Endometrium (tissue), 2 donors: ENCODE results near the gene TMTC2.

Experiments used
- FAIRE-seq: peaks from 2 replicates; lab custom pipeline; 2012; peaks lifted over from hg19 to GRCh38; lab: Jason Lieb, UNC
- donor health status: control.
- donor health status: control.

The TMTC2 gene

DNA sequence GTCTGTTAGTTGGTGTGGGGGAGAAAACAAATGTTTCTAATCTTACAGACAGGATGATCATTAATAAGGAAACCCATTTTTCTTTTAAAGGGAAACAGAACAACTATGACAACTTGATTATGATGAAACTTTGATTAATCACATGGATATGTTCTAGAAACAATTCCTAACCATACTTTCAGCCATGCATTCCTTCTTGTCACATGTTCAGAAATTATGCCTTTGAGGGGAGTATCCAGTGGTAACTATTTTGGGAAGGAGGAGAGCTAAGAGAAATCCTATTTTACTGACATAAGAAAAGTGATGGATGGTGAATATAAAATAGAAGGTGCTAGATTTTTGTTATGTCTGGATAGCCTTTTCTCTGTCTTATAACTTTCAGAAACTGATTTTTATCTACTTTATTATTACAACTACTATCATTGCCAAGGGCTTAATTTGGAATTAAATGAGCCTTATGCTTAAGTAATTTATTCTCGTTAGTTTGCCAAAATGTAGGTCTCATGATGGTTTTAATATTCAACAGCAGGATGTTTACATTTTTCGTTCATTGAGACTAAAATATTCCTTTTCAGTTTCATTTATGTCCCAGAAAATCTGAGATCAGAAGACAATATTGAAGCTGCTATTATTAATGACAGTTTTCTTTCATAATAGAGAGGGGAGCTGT, 200.1 kb downstream of the TMTC2 start:
- peak; percentile 94 for FAIRE-seq

DNA sequence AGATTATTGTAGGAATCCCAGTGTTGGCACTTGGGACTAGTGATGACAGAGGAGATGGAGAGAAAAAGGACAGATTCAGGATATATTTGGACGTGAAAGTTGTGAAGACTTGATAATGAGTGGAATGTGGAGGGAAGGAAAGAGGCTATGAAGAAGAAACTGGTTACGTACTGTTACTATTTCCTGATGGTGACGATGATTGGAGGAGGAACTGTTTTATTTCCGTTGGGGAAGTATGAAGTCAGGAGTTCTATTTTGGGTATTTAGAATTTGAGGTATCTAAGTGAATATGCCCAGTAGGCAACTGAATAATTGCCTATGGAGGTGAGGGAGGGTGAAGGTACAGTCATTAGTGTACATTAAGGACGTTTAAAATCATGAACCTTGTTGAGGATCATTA, 207.2 kb downstream of the TMTC2 start:
- FAIRE-seq = no peak

GRCh38 chr12:82896277-82896676, 209.6 kb downstream of the TMTC2 start:
- no peak for FAIRE-seq

GRCh38 chr12:82896979-82897378, 210.3 kb downstream of the TMTC2 start:
- FAIRE-seq = no peak

DNA sequence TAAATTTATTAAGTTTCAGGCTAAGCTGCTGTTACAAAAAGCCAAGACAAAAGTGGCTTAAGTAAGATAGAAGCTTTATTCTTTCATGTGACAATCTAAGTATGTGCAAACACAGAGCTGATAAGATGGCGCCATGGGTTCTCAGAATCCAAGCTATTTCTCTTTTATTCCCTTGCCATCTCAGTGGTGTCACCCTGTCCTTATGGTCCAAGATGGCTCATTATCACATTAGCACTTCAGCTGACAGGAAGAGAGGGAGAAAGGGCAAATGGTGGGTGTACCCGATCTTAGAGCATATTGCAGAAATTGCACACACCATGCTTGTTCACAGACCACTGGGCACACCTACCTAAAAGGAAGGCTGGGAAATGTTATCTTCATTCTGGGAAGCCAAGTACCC, 211.7 kb downstream of the TMTC2 start:
- FAIRE-seq = no peak

DNA sequence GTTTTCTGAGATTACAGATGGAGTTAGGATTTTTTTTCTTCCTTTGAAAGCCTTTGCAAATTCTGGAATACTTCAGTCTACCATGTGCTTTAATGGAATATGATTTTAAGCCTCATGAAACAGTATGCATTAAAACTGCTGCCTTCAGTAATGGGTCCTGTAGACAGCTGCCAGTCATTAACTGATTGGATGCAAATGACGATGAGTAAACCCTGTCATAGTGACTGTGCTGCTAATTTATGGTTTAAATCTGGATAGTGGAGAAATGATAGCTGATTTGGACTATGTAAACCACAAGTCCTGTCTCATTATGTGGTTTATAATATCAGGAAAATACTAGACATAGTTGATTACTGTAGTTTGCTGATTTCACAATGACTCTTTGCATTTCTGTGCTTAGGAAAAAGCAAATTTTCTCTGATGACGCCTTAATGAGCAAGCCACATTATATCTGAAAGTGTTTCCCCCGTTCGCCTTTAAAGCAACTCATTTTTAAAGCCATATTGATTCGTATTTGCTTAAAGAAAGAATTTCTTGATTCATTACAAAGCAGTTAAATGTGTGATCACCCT, 217.6 kb downstream of the TMTC2 start:
- no peak for FAIRE-seq

DNA sequence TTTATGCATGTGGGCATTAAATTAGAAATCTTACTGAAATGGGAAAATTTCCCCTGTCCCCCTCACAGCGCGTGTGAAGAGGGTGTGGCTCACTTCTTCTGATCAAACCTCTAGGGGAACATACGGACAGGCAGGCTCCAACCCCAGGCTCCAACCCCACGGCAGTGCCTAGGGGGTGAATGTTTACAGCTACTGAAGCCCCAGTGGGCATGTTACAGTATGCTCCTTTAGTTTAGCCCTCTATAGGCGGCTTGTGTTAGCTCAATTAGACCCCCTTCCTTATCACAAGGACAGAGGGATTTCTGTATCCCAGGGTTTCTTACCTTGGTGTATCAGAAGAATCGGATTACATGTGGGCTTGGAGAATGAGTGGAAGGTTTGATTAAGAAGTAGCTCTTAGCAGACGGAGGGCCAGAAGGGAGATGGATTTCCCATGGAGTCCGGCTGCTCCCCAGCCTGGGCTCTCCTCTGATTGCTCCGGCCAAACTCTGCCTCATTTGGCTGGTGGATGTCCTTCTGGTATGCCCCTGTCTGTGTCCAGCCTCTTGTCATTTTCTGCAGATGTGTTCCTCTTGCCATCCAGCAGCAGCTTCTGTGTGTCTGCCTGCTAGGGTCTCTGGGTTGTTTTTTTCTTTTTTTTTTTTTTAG, 223.7 kb downstream of the TMTC2 start:
- no peak for FAIRE-seq

DNA sequence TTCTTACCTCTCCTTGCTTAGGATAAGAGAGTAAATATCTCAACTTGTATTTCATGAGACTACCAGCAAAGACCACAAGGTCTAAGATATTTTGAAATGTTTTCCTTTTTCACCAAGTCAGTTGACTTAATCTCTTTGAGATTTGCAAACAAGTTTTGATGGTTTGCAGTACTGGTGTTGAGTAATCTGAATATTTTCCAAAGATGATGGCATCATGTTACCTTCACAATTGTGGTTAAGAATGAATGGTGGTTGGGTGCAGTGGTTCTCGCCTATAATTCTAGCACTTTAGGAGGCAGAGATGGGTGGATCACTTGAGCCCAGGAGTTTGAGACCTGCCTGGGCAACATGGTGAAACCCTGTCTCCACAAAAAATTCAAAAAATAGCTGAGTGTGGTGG, 225.7 kb downstream of the TMTC2 start:
- no peak for FAIRE-seq

DNA sequence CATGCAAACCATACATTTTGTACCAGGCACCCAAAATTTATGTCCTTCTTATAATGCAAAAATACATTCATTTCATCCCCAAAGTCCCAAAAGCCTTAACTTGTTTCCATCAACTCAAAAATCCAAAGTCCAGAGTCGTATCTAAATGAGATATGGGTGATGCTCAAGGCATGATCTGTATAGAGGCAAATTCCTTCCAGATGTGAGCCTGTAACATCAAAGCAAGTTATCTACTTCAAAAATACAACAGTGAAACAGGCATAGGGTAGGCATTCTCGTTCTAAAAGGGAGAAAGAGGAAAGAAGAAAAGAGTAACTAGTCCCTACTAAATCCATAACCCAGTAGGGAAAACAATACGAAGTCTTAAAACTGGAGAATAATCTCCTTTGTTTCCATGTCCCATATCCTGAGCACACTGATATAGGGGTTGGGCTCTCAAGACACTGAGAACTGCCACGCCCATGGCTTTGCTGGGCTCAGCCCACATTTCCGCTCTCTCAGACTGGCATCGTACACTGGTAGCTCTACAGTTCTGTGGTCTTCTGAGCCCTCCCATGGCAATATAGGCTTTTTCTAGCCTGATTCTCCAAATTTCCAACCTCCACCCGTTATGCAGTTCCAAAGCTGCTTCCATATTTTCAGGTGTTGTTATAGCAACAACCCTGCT, 232.8 kb downstream of the TMTC2 start:
- FAIRE-seq = no peak

DNA sequence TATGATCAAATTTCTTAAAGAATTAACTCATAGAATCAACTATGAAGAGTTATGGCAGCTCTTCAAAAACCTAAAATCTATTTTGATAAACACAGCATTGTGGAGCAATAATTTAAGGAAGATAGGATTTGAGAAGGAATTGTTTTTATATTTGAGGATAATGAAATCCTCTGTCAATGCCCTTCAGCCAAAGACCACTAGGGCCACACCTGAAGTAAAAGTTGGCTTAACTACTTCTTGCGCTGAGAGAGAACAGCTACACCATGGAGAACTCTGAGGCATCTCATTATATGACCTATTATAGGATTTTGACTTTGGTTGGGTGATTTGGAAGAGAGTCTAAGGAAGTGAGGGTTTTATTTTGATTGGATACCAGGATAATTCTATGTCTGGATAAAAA, 237.2 kb downstream of the TMTC2 start:
- no peak for FAIRE-seq

DNA sequence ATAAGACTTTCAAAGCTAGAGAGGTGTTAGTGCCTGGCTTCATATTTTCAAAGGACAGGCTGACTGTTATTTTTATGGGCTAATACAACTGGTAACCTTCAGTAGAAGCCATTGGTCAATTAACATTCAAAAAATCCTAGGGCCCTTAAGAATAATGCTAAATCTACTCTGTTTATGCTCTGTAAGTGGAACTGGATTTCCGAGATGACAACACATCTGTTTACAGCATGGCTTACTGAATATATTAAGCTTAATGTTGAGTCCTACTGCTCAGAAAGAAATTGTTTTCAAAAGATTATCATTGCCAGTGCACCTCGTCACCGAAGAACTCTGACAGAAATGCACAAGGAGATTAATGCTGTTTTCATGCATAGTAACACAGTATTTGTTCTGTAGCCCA, 239.9 kb downstream of the TMTC2 start:
- no peak for FAIRE-seq

DNA sequence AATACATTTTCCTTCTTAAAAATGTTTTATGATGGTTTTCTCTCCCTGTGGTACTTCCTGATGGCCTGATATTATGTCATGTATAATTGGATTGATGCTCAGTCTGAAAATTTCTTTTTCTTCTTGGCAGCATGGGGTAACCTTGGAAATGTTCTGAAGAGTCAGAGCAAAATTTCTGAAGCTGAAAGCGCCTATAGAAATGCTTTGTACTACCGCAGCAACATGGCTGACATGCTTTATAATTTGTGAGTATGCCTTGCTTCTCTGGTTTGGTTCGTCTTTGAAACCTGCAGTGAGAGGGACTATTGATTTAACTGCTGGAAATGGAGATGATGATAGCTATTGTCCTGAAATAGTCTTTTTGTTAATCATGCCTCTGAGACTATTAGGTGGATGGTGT, 243.6 kb downstream of the TMTC2 start:
- no peak for FAIRE-seq

GRCh38 chr12:82931349-82932116, 244.8 kb downstream of the TMTC2 start:
- FAIRE-seq = no peak

GRCh38 chr12:82937151-82937550, 250.4 kb downstream of the TMTC2 start:
- no peak for FAIRE-seq

GRCh38 chr12:82942521-82942920, 255.8 kb downstream of the TMTC2 start:
- no peak for FAIRE-seq

DNA sequence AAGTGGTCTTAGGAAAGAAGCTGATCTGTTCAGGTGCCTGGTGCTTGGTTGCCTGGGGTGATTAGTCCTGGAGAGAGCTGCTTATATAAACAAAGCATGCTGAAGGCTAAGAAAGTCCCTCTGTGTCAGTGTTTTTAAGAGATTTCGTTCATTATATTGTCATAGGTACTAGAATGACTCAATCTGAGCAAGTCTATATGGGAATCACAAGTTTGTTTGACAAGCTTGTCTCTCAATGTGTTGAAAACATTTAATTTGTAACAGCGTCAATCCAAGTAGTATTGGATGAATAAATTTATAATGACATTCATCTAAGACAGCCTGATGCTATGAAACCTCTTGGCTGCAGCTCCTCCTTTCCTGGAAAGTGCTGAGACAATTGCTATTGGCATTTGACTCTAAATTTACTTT, 256.3 kb downstream of the TMTC2 start:
- FAIRE-seq = no peak

DNA sequence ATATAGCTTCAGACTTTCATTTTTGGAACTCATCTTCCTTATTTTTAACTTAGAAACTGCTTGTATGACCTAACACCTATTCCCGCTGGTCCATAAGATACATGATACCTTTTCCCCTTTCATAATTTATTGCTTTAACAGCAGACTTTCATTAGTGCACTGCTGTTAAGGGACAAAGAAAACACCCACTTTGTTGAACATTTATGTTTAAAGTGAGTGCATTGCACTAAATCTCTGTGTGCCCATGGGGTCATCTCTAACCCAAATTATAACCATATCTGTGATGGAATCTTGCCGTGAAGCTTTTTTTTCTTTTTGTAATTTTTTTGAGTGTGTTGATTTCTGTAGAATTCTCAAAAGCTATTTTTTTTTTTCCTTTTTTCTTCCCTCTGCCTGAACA, 261.8 kb downstream of the TMTC2 start:
- FAIRE-seq = no peak

GRCh38 chr12:82950356-82950755, 263.6 kb downstream of the TMTC2 start:
- no peak for FAIRE-seq

- no peak for FAIRE-seq
Observed at GRCh38 chr12:82952946-82953345, 266.2 kb downstream of the TMTC2 start.

DNA sequence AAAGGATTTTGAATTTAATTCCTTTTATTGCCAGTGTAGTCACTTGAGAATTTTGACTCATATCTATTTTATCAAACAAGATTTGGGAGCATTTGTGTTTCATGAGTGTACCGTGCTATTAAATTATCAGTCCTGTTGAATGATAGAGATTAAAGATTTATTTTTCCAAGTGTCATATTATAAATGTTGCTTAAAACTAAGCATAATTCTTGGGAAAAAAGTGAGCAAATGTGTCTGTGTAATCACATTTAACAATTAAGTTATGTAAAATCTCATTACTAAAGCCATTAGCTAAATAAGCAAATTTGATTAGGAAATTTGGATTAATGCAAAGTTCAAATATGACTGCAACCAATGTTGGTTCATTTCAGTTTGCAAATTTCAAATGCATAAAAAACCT, 266.7 kb downstream of the TMTC2 start:
- FAIRE-seq = no peak

DNA sequence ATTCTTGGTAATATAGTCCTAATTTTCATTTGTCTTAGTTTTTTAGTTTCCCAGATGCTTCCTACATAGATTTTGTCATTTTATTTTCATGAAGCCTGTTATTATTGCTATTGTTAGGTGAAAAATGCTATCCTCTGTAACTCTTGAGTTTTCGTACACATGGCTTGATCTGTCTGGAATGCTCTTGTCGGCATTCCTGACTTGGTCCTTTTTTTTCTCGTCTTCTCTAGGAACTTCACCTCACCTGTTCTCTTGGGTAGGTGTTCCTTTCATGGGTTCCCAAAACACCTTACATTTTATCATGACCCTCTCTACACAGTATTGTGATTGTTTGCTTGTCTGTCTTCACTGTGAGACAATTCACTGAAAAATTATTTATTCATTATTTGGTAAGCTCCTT, 267.4 kb downstream of the TMTC2 start:
- no peak for FAIRE-seq

- FAIRE-seq = no peak
Observed at GRCh38 chr12:82954572-82954971, 267.9 kb downstream of the TMTC2 start.

- FAIRE-seq = no peak
Observed at GRCh38 chr12:82955043-82955442, 268.3 kb downstream of the TMTC2 start.
